Activated T-helper 1 cell treated with Interleukin-2 at 50 U/mL for 16 hours (primary cell): Measurements from ENCODE around the gene PPP2R3A.
"Not testable (repeated sequence)": the region's sequence is repeated elsewhere in the genome, so short reads cannot be mapped to it uniquely, and the experiment has no call there.

Experiments used
- DNase-seq: peaks from one replicate; pipeline ENCODE4 v3.0.0-alpha.2; 2020; ENCODE audit warnings: low read depth

PPP2R3A gene

GRCh38 chr3:136152963-136153362, 187.4 kb downstream of the PPP2R3A start:
- no peak for DNase-seq

GRCh38 chr3:136161516-136161915, 196.0 kb downstream of the PPP2R3A start:
- DNase-seq, result no peak

GRCh38 chr3:136162322-136162721, 196.8 kb downstream of the PPP2R3A start:
- DNase-seq, result no peak

- DNase-seq, result not testable (repeated sequence)
These were observed 198.1 kb downstream of the PPP2R3A start for GRCh38 chr3:136163607-136164006.

GRCh38 chr3:136166507-136166906, 201.0 kb downstream of the PPP2R3A start:
- DNase-seq, result no peak

GRCh38 chr3:136168236-136168635, 202.7 kb downstream of the PPP2R3A start:
- not testable (repeated sequence) for DNase-seq

GRCh38 chr3:136171097-136171542, 205.6 kb downstream of the PPP2R3A start:
- DNase-seq, result no peak

DNA sequence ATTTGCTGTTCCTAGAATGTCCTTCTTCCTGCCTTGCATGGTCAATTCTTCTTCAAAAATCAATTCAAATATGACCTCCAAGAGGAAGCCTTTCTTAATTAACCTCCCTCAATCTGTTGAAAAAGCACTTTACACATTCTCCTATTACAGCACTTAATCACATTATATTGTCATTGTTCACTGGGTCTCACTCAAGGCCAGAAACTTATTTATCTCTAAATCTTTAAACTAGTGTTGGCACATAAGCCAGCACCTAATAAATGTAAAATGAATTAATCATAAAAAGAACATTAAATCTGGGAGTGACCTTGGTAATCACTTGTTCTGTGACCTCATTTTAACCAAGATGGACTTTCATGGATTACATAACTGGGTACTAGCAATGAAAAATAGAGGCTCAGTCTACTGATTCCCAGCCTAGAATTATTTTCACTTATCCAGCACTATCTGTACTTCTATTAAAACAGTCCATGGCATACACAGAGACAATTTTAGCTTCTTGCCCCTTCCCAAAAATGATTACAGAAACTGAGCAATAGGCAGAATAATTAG, 208.5 kb downstream of the PPP2R3A start:
- no peak for DNase-seq

DNA sequence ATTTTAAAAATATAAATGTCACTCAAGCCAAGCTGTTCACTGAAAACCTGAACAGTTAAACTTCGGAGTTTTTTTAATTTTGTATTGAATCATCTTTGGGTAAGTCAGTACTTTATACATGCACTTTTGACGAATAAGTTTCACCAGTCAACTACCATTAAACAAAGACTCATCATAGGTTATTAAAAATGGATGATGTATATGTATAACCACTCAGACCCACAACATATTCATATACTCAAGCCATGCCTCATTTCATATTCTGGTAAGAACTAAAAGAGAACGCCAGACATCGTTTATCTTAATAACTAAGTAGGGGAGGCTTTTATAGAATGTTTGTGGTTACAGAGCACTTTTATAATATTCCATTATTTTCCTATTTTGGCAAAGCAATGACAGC, 212.3 kb downstream of the PPP2R3A start:
- DNase-seq, result no peak

DNA sequence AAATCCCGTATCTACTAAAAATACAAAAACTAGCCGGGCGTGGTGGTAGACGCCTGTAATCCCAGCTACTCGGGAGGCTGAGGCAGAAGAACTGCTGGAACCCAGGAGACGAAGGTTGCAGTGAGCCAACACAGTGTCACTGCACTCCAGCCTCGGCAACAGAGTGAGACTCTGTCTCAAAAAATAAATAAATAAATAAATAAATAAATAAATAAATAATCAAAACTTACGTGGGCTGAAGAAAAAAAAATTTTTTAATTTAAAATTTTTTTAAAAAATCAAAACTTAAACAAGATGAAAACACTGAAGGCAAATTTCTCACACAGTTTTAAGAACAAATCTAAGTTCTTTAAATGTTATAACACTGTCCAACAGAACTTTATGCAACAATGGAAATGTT, 216.2 kb downstream of the PPP2R3A start:
- no peak for DNase-seq

DNA sequence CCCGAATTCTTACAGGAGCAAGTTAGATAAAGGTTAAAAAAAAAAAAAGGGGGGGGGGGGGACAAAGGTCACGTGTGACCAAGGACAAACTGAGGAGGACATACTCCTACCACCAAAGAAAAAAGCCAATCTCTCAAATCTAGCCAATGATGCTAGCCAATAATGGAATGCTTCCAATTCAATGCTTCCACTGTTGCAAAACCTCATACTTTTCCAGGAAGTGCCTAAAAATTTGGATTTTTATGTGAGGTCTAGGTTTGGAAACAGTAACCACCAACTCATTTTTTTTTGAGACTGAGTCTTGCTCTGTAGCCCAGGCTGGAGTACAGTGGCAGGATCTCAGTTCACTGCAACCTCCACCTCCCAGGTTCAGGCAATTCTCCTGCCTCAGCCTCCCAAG, 219.2 kb downstream of the PPP2R3A start:
- DNase-seq, result no peak

DNA sequence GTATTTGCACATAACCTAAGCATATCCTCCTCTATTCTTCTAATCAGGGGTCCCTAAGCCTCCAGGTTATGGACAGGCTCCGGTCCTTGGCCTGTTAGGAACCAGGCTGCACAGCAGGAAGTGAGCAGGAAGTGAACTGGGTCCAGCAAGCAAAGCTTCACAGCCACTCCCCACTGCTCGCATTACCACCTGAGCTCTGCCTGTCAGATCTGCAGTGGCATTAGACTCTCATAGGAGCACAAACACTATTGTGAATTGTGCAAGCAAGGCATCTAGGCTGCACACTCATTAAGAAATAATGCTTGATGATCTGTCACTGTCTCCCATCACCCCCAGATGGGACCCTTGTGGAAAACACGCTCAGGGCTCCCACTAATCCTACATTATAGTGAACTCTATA, 220.8 kb downstream of the PPP2R3A start:
- DNase-seq, result peak; percentile 9

GRCh38 chr3:136186846-136187245, 221.3 kb downstream of the PPP2R3A start:
- no peak for DNase-seq

DNA sequence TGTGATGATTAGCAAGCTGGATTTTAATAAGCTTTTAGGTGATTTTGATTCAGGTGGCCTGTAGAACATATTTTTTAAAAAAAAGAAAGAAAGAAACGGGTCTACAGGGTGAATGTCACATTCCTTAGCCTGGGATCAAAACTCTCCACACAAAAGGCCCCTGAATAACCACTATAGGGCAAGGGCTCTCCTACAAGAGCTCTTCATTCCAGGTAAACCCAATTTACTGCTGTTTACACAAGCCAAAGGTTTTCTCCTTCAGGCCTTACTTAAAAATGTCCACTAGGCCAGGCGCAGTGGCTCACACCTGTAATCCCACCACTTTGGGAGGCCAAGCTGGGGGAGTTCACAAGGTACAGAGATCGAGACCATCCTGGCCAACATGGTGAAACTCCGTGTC, 222.3 kb downstream of the PPP2R3A start:
- DNase-seq, result no peak

GRCh38 chr3:136189043-136189442, 223.5 kb downstream of the PPP2R3A start:
- DNase-seq, result no peak

- no peak for DNase-seq
These were observed 224.5 kb downstream of the PPP2R3A start for GRCh38 chr3:136189859-136190617.

- DNase-seq, result not testable (repeated sequence)
These were observed 226.7 kb downstream of the PPP2R3A start for GRCh38 chr3:136192195-136192594.

DNA sequence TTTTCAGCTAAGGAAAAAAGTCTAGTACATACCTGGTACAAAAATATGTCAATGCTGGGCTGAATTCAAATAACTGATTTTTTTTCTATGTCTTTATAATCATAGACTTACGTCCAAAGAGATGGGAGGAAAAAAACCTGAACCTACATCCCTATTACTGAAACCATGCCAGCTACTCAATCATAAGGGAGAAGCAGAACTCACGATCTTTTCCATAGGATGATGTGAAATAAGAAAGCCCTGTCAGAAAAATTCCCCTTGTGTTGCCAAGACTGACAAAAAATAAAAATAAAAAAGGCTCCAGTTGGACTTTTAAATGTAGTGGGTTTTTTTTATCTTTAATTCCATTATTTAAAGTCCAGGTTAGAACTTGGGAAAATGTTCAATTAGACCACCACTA, 227.3 kb downstream of the PPP2R3A start:
- no peak for DNase-seq

- DNase-seq, result no peak
These were observed 227.9 kb downstream of the PPP2R3A start for GRCh38 chr3:136193278-136194054.

DNA sequence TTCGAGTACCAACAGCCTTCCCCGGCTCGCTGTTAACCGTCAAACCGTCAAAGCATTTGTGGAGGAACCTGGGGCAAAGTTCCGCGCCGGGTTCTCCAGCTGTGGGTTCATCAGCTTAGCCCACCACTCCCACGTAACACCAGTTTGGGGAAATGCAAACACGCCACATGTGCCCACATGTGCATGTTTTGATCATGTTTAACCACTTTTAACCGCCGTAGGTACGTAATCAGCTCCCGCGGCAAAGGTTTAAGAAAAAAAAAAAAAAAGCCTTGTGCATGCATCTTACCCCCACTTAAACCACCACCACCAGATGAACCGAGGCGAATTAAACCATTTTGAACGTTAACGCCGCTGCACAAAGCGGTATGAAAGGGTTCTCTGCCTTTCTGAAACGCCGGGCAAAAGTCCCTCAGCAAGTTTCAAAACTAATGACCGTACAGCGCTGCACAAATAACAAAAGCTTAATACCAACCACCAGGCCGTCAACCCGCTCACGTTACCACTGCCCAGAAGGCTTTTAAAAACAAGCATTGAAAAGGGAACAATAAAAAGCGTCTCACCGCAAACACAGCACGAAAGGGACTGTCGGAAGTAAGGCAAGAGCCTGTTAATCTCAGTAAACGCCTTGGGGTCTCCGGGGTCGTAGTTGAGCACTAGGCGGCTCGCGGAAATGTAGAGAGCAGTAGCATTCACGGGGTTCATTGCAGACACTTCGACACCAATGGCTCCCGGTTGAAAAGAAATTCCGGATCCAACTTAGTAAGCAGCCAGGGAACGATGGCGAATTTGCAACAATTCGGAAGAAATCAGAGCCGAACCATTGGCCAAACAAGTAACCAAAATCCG, 229.1 kb downstream of the PPP2R3A start:
- peak; percentile 42 for DNase-seq

DNA sequence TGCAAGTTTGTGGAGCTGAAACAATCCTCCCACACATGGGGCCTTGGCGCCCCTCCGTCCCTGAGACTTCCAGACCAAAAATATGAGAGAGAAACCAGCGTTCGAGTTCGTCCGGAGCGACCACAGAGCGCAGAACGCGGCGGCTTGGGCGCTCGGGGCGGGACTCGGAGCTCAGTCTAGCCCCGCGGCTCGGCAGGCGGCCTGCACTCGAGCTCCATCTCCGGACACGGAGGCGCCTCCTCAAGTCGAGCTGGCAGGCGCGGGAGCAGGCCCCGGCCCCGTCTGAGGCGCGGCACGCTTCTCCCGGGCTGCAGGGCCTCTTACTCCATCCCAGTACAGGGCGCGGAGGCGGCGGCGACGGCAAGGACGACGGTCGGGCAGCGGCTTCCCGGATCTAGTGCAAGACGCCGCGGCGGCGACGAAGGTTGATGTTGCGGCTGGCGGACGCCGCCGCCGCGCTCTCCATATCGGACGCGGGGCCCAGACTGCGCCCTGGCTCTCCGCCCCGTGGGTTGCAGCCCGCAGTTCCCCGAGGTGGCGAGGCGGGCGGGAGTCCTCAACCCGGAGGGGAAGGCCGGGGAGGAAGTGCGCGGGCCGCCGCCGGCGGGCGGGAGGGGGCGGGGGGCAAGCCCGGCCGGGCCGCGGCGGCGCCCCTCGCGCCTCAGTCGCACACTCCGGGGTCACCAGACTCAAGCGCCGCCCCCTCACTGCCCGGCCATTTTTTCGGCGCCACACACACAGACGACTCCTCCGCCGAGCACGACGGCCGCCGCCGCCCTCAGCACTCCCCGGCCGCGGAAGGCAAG, 229.9 kb downstream of the PPP2R3A start:
- peak; percentile 70 for DNase-seq
